ENCODE results near the gene ANKRD33B. TPM values are rescaled to one million over a fixed set of nuclear protein-coding genes. Genes with fewer than 3 reads are reported as not detected.

Gene ANKRD33B
- total and polyA plus RNA-seq, 2 experiments from 2014 or later, result 2.9 to 15.4 TPM

- peaks cover 34% of the 10 kb centered on the region for H3K4me1 ChIP-seq (ENCODE audit: insufficient read depth)
These were observed 70.2 kb downstream of the ANKRD33B start for GRCh38 chr5:10634050-10634449.

More at GRCh38 chr5:10634050-10634449, 70.2 kb downstream of the ANKRD33B start:
- Histone ChIP-seq H3K36me3 (ENCODE audit: insufficient read depth) (no peaks in the 10 kb centered on the region), H3F3A (replicated peaks; ENCODE audit: low read depth) (0 out of 2 replicates have a peak, but pooled peaks cover 11% of the 10 kb centered on the region), H3K4me2 (no peak overlapping the region), H3K27me3 (ENCODE audit: insufficient read depth) (no peaks in the 10 kb centered on the region), H3K79me2 (replicated peaks; ENCODE audit: insufficient read depth) (peaks cover 8% of the 10 kb centered on the region), H4K20me1 (replicated peaks; ENCODE audit: insufficient read depth) (no peaks in the 10 kb centered on the region), H3K4me3 (no peak overlapping the region), H3K27ac (ENCODE audit: low read depth) (no peak overlapping the region), H3K9me2 (ENCODE audit: insufficient read depth) (0 out of 2 replicates have a peak, but pooled peaks cover 2% of the 10 kb centered on the region), H2AFZ (no peak overlapping the region)
- no peaks in the 10 kb centered on the region; the same call in 1 of the 3 replicates for H3K36me3 Mint-ChIP-seq (ENCODE audit: low read depth)
- no peaks in the 10 kb centered on the region; the same call in none of the 3 replicates for H3K9me3 Mint-ChIP-seq
- peaks cover 29% of the 10 kb centered on the region for H3K27me3 Mint-ChIP-seq (ENCODE audit: insufficient read depth, low read depth, poor library complexity)
- H3K4me3 Mint-ChIP-seq, result no peak overlapping the region
- TF ChIP-seq STAT1 (IDR thresholded peaks at IDR 0.05; ENCODE audit: unreplicated experiment), result no peak
- TF ChIP-seq REST (IDR thresholded peaks at IDR 0.05; ENCODE audit: unreplicated experiment), result no peak
- TF ChIP-seq ZNF331 (CRISPR knock-in tag; IDR thresholded peaks at IDR 0.05; ENCODE audit: low read depth), result no peak
- no peak for TF ChIP-seq CREB1 (CRISPR knock-in tag; IDR thresholded peaks at IDR 0.05; ENCODE audit: low read depth)
- TF ChIP-seq EZH2phosphoT487 (IDR thresholded peaks at IDR 0.05; ENCODE audit: unreplicated experiment), result no peak
- TF ChIP-seq JUNB (IDR thresholded peaks at IDR 0.05; ENCODE audit: unreplicated experiment), result no peak
- no peak for TF ChIP-seq NANOG (IDR thresholded peaks at IDR 0.05; ENCODE audit: borderline replicate concordance)
- no peak for TF ChIP-seq CTCF (conservative IDR thresholded peaks at IDR 0.05; ENCODE audit: low read depth in 2 of 2)
- no peak for TF ChIP-seq ZNF462 (CRISPR knock-in tag; IDR thresholded peaks at IDR 0.05)
- no peak for TF ChIP-seq ETS1 (IDR thresholded peaks at IDR 0.05)
- no peak for TF ChIP-seq EZH2 (IDR thresholded peaks at IDR 0.05; ENCODE audit: low read depth, unreplicated experiment)
- no peak for TF ChIP-seq POLR2AphosphoS5 (IDR thresholded peaks at IDR 0.05; ENCODE audit: low read depth)
- TF ChIP-seq ZNF114 (CRISPR knock-in tag; IDR thresholded peaks at IDR 0.05), result no peak
- H3K27ac Mint-ChIP-seq, result no peak overlapping the region
- ATAC-seq, result no peak
- no peak for DNase-seq (ENCODE audit: low spot score)
- H3K4me1 Mint-ChIP-seq, result peaks cover 61% of the 10 kb centered on the region

Measured in GM23338 (cell line).